Hematopoietic multipotent progenitor cell treated with erythropoietin and hydrocortisone succinate and interleukin-3 and kit ligand, for 4 days (in vitro differentiated cells): ENCODE data around the gene ZFYVE19.

ENCODE experiments used
- DNase-seq: peaks from one replicate; pipeline ENCODE4 v3.0.0-alpha.2; 2015

Gene ZFYVE19

GRCh38 chr15:40776537-40777141 is 30.2 kb upstream of the ZFYVE19 start:
- DNase-seq, result peak; percentile 73

DNA sequence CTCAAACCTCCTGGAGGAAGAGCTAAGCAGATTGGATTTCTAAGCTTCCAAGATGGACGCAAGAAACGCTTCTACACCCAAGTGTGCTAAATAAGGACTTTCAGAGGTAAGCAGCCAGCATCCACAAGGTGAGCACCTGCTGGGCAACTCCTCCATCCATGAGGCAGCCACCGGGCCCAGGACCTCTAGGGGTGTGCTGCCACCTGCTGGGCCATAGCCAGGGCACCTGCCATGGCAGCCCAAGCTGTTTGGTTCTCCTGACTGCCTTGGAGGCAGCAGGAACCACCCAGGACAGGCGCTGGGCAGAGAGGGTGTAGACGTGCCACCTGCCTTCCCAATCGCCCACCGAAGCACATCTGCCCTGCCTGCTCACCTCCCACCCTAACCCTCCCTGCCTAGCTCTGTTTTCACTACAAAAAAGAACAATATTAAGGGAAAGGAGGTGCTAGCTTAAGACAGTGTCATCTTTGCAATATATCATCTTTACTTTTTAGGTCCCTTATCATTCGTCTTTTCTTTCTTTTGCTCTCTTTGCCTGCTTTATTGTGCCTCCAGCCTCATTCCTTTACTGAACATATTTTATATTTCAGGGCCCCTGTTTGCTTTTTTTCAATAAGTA is 24.2 kb upstream of the ZFYVE19 start:
- peak; percentile 83 for DNase-seq

GRCh38 chr15:40785164-40785563 is 21.7 kb upstream of the ZFYVE19 start:
- no peak for DNase-seq

DNA sequence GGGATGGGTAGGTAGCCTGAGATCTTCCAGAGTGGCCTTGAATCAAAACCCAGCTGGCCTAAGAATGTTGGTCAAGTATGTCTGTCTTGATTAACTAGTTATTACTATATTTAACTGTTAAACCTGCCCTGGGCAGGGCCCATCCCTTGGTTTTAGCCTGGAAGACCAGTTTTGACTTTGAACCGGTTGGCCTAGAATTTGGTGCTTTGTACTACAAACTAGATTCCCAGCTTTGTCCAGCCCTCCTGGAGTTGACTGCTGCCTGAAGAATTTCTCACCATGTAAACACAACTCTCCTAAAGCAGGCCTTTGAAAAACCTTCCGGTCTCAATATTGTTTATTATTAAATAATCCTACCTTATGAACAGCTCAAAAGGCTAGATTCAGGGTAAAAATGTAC is 21.1 kb upstream of the ZFYVE19 start:
- DNase-seq, result no peak

- peak; percentile 66 for DNase-seq
These were observed 19.5 kb upstream of the ZFYVE19 start for GRCh38 chr15:40787344-40787841.

GRCh38 chr15:40787991-40788390 is 18.9 kb upstream of the ZFYVE19 start:
- DNase-seq, result peak; percentile 28

- DNase-seq, result no peak
These were observed 17.8 kb upstream of the ZFYVE19 start for GRCh38 chr15:40789119-40789518.

- DNase-seq, result no peak
These were observed 16.9 kb upstream of the ZFYVE19 start for GRCh38 chr15:40789999-40790398.

- DNase-seq, result no peak
These were observed 16.2 kb upstream of the ZFYVE19 start for GRCh38 chr15:40790718-40791117.

DNA sequence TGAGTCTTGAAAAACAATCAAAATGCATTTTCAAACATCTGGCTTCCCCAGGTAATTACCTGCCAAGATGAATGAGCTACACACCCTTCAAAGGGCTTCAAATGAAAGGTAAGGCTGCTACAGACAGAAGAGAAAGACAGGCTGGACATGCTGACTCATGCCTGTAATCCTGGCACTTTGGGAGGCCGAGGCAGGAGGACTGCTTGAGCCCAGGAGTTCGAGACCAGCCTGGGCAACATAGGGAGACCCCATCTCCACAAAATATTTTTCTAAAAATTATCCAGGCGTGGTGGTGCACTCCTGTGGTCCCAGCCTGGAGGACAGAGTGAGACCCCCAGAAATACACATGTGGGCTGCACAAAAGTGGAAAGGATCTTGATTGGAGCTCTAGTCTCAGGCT is 14.5 kb upstream of the ZFYVE19 start:
- DNase-seq, result no peak

DNA sequence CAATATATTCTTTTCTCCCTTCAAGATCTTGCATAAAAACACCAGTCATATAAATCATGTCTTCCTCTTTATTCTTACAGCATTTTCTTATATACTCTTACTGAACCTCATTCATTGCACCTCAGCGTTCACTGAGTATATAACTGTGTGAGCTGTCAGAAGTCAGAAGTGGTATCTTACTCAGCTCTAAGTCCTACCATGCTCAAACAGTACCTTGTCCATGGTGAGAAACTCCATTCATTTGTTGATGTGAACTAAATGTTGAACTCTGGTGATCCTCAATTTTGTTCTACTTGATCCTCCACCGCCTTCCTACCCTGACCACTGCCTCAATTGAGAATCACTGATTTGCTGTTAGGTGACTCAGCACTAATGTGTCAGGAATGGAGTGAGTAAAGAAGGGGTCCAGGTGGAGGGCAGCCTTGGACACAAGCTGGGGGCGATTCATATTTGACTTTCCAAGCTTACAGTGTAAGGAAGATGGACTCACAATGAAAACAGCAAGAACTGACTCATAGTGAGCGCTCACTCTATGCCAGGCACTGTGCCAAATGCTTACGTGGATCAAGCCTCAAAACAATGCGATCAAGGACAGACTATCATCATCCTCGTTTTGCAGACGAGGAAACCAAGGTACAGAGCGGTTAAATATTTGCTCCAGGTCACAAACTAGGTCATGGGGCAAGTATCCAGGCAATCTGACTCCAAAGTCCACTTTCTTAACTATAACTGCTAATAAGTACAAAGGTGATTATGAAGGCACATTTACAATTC is 13.5 kb upstream of the ZFYVE19 start:
- peak; percentile 48 for DNase-seq

DNA sequence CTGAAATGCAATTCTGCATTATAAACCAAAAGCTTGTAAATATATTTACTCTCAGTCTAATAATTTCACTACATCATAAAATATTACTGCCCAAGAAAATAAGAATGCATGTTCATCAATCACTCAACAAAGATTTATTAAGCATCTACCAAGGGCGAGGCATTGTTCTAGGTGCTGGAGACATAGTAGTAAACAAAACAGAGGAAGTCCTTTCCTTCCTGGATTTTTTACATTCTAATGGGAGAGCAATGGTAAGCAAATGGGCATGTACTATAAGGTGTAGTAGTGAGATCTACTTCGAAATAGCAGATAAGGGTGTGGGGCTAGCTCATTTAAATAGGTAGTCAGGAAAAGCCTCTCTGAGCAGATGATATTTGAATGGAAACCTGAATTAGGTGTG is 10.8 kb upstream of the ZFYVE19 start:
- DNase-seq, result no peak

GRCh38 chr15:40796512-40796911 is 10.4 kb upstream of the ZFYVE19 start:
- no peak for DNase-seq

GRCh38 chr15:40799523-40799922 is 7.4 kb upstream of the ZFYVE19 start:
- no peak for DNase-seq

- DNase-seq, result no peak
These were observed 3.8 kb upstream of the ZFYVE19 start for GRCh38 chr15:40803076-40803475.

DNA sequence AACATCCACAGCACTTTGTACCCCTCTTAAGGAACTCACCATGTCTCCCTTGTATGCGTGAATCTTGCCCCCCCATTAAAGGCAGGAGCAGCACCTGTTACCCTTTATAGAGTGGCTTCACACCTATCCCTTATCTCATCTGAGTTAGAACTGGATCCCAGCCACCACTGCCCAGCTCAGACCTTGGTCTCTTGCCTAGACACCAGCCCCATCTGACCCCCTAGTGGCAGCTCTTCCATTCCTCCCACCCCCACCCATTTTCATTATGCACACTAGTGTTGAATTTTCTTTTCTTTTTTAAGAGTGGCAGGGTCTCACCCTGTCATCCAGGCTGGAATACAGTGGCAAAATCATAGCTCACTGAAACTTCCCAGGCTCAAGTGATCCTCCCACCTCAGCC is 3.2 kb upstream of the ZFYVE19 start:
- DNase-seq, result no peak

- DNase-seq, result no peak
These were observed 239 bp upstream of the ZFYVE19 start for GRCh38 chr15:40806672-40807027.

DNA sequence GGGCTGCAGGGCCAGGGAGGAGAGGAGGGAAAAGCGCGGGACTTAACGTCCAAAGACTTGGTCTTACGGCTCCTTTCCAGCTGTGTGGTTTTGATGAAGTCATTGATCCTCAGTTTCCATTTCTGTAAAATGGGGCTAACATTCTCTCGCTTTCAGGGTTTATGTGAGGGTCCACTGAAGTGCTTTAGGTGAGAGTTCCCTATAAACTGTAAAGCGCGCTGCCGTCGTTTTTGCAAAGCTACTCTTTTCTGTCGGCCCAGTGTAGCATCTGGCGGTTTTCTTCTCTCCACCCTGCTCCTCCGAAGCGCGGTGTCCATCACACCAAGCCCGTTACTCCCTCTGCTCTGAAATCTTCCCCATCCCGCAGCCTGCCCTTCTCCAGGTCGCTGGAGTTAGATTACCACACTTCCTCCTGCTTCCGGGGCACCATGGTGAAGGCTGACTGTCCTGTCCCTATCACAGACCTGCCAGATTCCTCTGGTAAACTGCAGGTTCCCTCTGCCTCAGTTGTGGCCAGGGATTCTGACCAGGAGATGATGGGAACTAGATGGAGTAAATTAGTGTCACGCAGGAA is 1.1 kb downstream of the ZFYVE19 start:
- no peak for DNase-seq

DNA sequence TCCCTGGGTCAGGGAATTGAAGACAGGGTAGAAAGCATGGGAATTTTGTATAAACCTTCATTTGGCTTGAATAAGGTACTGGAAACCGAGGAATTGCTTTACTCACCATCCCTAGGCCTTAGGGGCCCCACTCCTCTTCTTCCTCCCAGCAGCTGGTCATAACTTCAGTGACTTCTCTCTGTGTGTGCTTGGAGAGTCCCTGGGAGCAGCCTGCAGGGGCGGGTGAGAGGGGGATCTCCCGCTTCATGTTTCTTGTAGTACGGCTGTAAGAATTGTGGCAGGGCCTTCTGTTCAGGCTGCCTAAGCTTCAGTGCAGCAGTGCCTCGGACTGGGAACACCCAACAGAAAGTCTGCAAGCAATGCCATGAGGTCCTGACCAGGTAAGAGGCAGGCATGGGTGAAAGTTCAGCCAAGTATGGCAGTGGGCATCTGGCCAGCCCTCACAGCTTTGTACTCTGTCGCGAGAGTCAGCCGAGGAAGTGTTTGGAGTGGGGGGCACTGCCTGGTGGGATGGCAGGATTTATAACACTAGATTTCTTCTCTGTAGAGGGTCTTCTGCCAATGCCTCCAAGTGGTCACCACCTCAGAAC is 2.1 kb downstream of the ZFYVE19 start:
- no peak for DNase-seq

GRCh38 chr15:40812721-40813425 is 6.0 kb downstream of the ZFYVE19 start:
- DNase-seq, result no peak

DNA sequence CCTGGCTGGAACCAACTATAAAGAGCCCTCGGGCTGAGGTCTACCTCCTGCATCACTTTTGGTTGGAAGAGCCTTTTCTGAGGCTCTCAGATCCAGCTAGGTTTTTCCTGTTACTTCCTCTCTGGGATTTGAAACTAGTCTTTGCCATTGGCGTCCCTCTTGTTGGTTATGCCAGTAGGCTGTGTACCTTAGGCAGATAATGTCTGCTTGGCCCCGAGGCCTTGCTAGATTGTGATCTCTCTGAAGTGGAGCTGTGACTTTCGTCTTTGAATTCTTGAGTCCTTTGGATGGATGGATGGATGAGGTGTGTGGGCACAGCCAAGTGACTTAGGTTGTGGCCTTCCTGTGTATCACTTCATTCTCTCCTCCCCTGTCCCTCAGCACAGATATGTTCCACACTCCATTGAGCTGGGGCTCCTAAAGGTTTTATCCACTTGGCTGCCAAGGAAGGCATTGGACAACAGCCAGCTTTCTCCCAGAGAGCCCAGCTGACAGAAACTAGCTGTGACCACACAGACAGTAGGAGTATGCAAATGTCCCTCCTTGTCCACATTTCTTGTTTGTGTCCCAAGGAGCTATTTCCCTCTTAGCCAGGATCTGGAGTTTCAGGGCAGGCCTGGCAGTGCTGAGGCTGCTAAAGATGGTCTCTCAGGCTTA is 8.3 kb downstream of the ZFYVE19 start:
- no peak for DNase-seq

DNA sequence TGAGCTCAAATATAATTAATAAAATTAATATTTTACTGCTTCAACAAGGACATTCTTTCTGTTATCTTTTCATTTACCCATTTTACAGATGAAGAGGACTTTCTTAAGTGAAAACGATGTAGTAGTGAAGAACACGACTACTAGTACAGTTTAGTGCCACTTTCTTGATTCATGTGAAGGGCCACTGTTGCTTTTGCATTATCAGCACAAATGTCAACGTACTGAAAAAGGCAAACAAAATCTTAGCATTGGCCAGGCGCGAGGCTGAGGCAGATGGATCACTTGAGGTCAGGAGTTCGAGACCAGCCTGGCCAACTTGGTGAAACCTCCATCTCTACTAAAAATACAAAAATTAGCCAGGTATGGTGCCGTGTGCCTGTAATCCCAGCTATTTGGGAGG is 12.2 kb downstream of the ZFYVE19 start:
- no peak for DNase-seq
